ENCODE measurements around the gene DNAH10. TPM values are rescaled to one million over a fixed set of nuclear protein-coding genes. Genes with fewer than 3 reads are reported as not detected.
"Not testable (repeated sequence)": the region's sequence is repeated elsewhere in the genome, so short reads cannot be mapped to it uniquely, and the experiment has no call there.

DNAH10 gene
- total RNA-seq, 1 donor from 2014 or later: 22.4 TPM

GRCh38 chr12:123903301-123904065 is 141.4 kb downstream of the DNAH10 start:
- FAIRE-seq: no peak
- DNase-seq (ENCODE audit: low spot score in 2 of 2): no peak

- FAIRE-seq (peak; percentile 42), DNase-seq (ENCODE audit: low spot score in 2 of 2) (peak; percentile 30 to 61)
Observed at GRCh38 chr12:123905319-123905925, 143.3 kb downstream of the DNAH10 start.

GRCh38 chr12:123906711-123907420 is 144.8 kb downstream of the DNAH10 start:
- no peak for FAIRE-seq
- no peak for DNase-seq (ENCODE audit: low spot score in 2 of 2)

- FAIRE-seq (no peak), DNase-seq (ENCODE audit: low spot score in 2 of 2) (no peak)
Observed at GRCh38 chr12:123907726-123908476, 145.8 kb downstream of the DNAH10 start.

- no peak for DNase-seq (ENCODE audit: low spot score in 2 of 2)
Observed at GRCh38 chr12:123908884-123909725, 147.0 kb downstream of the DNAH10 start.

GRCh38 chr12:123910057-123910456 is 148.0 kb downstream of the DNAH10 start:
- FAIRE-seq (no peak), DNase-seq (ENCODE audit: low spot score in 2 of 2) (no peak)

More at GRCh38 chr12:123908884-123909725, 147.0 kb downstream of the DNAH10 start:
- FAIRE-seq: no peak

GRCh38 chr12:123910761-123911193 is 148.7 kb downstream of the DNAH10 start:
- DNase-seq (ENCODE audit: low spot score in 2 of 2): no peak
- no peak for FAIRE-seq

- DNase-seq (ENCODE audit: low spot score in 2 of 2); FAIRE-seq: not testable (repeated sequence)
Observed at GRCh38 chr12:123911672-123912409, 149.7 kb downstream of the DNAH10 start.

GRCh38 chr12:123912415-123913380 is 150.6 kb downstream of the DNAH10 start:
- no peak for FAIRE-seq
- no peak for DNase-seq (ENCODE audit: low spot score in 2 of 2)

- no peak for DNase-seq (ENCODE audit: low spot score in 2 of 2)
- no peak for FAIRE-seq
Observed at GRCh38 chr12:123914726-123915333, 152.7 kb downstream of the DNAH10 start.

GRCh38 chr12:123916729-123917128 is 154.6 kb downstream of the DNAH10 start:
- FAIRE-seq (no peak), DNase-seq (ENCODE audit: low spot score in 2 of 2) (no peak)

- DNase-seq (ENCODE audit: low spot score in 2 of 2): no peak
- FAIRE-seq: no peak
Observed at GRCh38 chr12:123917337-123917850, 155.3 kb downstream of the DNAH10 start.

GRCh38 chr12:123919980-123920360 is 157.9 kb downstream of the DNAH10 start:
- FAIRE-seq (no peak), DNase-seq (ENCODE audit: low spot score in 2 of 2) (no peak)

GRCh38 chr12:123923038-123923437 is 160.9 kb downstream of the DNAH10 start:
- FAIRE-seq (no peak), DNase-seq (ENCODE audit: low spot score in 2 of 2) (no peak)

- no peak for FAIRE-seq
- DNase-seq (ENCODE audit: low spot score in 2 of 2): no peak
Observed at GRCh38 chr12:123923927-123924326, 161.8 kb downstream of the DNAH10 start.

GRCh38 chr12:123924539-123924938 is 162.4 kb downstream of the DNAH10 start:
- DNase-seq (ENCODE audit: low spot score in 2 of 2) (no peak), FAIRE-seq (no peak)

GRCh38 chr12:123928274-123928865 is 166.3 kb downstream of the DNAH10 start:
- DNase-seq (ENCODE audit: low spot score in 2 of 2) (no peak), FAIRE-seq (no peak)
